ENCODE measurements around the gene QRICH1. TPM values are rescaled to one million over a fixed set of nuclear protein-coding genes. Genes with fewer than 3 reads are reported as not detected.
A peak's percentile ranks its signal among the peaks of the same experiment; 100 is the strongest.

Gene QRICH1
- total RNA-seq, 2 experiments from 2014 or later: 111 to 132 TPM

DNA sequence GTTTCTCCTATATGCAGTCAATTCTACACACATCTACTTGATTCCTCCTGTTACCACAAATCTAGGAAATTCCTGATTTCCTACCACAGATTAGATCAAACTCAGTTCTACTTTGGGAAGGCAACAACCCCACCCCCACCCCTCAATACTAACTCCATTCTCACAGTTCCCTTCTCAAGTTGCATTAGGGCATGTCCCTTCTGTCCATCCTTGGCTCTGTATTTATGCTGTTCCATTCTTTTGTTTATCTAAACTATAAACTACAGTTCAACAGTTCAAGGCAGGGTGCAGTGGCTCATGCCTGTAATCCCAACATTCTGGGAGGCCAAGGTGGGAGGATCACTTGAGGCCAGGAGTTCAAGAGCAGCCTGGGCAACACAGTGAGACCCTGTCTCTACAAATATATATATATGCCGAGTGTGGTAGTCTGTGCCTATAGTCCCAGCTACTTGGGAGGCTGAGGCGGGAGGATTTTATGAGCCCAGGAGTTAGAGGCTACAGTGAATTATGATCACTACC is 39.5 kb downstream of the QRICH1 start:
- Histone ChIP-seq H3K27ac (ENCODE audit: low read depth, low read length, poor library complexity, severe bottlenecking) (no peak overlapping the region), H3K4me3 (ENCODE audit: low read depth, low read length, poor library complexity, severe bottlenecking) (no peak overlapping the region), H3K9me3 (ENCODE audit: low read length) (no peaks in the 10 kb centered on the region), H3K4me1 (ENCODE audit: insufficient read depth, low read length, poor library complexity, severe bottlenecking) (no peaks in the 10 kb centered on the region), H3K9me2 (ENCODE audit: insufficient read depth, low read length) (no peaks in the 10 kb centered on the region), H2AFZ (ENCODE audit: low read length) (no peak overlapping the region), H3K36me3 (ENCODE audit: insufficient read depth, low read length) (peaks cover 78% of the 10 kb centered on the region), H4K20me1 (ENCODE audit: insufficient read depth, low read length) (no peaks in the 10 kb centered on the region), H3K79me2 (ENCODE audit: insufficient read depth, low read depth, low read length) (no peaks in the 10 kb centered on the region), H3K4me2 (ENCODE audit: low read length) (no peak overlapping the region)
- POLR2A ChIA-PET: interaction anchor here (0.5 kb wide), 1 partner anchor 10 kb away, joined by 4 read pairs; no protein-coding TSS in a partner anchor
- CTCF ChIA-PET (ENCODE audit: unreplicated experiment): no interaction called here
- DNase-seq (ENCODE audit: low spot score): no peak
- TF ChIP-seq, protein P1, sequence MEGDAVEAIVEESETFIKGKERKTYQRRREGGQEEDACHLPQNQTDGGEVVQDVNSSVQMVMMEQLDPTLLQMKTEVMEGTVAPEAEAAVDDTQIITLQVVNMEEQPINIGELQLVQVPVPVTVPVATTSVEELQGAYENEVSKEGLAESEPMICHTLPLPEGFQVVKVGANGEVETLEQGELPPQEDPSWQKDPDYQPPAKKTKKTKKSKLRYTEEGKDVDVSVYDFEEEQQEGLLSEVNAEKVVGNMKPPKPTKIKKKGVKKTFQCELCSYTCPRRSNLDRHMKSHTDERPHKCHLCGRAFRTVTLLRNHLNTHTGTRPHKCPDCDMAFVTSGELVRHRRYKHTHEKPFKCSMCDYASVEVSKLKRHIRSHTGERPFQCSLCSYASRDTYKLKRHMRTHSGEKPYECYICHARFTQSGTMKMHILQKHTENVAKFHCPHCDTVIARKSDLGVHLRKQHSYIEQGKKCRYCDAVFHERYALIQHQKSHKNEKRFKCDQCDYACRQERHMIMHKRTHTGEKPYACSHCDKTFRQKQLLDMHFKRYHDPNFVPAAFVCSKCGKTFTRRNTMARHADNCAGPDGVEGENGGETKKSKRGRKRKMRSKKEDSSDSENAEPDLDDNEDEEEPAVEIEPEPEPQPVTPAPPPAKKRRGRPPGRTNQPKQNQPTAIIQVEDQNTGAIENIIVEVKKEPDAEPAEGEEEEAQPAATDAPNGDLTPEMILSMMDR (conservative IDR thresholded peaks at IDR 0.05; ENCODE audit: low read length): no peak
- no peak for TF ChIP-seq EZH2phosphoT487 (IDR thresholded peaks at IDR 0.05; ENCODE audit: borderline replicate concordance, low read depth, low read length)
- no TSS peak for BruUV-seq (replicated peaks)
- intact Hi-C loops (cut with micrococcal nuclease; ENCODE audit: unreplicated experiment): no loop called here

DNA sequence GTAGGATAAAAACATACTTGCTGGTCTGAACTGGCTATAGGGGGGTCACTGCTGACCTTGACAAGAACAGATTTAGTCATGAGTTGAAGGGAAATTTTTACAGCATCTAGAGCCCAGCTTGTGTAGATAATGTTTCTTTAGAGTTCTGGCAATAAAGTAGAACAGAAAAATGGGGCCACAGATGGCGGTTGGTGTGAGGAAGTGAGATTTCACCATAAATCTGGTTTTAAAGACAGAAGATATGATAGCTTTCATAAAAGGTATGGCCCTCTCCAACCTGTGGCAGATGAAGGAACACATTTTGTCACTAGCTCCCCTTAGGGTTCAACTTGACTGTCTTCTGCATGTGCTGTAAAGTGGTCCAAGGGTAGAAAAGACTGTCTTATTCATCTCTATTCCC is 40.3 kb downstream of the QRICH1 start:
- BruUV-seq (replicated peaks): TSS peak; percentile 57
- Histone ChIP-seq H3K4me1 (ENCODE audit: insufficient read depth, low read length, poor library complexity, severe bottlenecking) (no peaks in the 10 kb centered on the region), H3K27ac (ENCODE audit: low read depth, low read length, poor library complexity, severe bottlenecking) (peak overlapping the region; percentile 4), H3K9me3 (ENCODE audit: low read length) (no peaks in the 10 kb centered on the region), H2AFZ (ENCODE audit: low read length) (no peak overlapping the region), H4K20me1 (ENCODE audit: insufficient read depth, low read length) (no peaks in the 10 kb centered on the region), H3K36me3 (ENCODE audit: insufficient read depth, low read length) (peaks cover 84% of the 10 kb centered on the region), H3K4me2 (ENCODE audit: low read length) (no peak overlapping the region), H3K79me2 (ENCODE audit: insufficient read depth, low read depth, low read length) (no peaks in the 10 kb centered on the region), H3K9me2 (ENCODE audit: insufficient read depth, low read length) (no peaks in the 10 kb centered on the region), H3K4me3 (ENCODE audit: low read depth, low read length, poor library complexity, severe bottlenecking) (no peak overlapping the region)
- intact Hi-C loops (cut with micrococcal nuclease; ENCODE audit: unreplicated experiment): no loop called here
- no peak for DNase-seq (ENCODE audit: low spot score)
- POLR2A ChIA-PET: interaction anchor here (0.6 to 0.9 kb wide), 2 partner anchors 12 to 169 kb away, joined by 3 to 4 read pairs; no protein-coding TSS in a partner anchor
- TF ChIP-seq EZH2phosphoT487 (IDR thresholded peaks at IDR 0.05; ENCODE audit: borderline replicate concordance, low read depth, low read length): no peak
- TF ChIP-seq, protein P1 (conservative IDR thresholded peaks at IDR 0.05; ENCODE audit: low read length): no peak
- CTCF ChIA-PET (ENCODE audit: unreplicated experiment): no interaction called here

DNA sequence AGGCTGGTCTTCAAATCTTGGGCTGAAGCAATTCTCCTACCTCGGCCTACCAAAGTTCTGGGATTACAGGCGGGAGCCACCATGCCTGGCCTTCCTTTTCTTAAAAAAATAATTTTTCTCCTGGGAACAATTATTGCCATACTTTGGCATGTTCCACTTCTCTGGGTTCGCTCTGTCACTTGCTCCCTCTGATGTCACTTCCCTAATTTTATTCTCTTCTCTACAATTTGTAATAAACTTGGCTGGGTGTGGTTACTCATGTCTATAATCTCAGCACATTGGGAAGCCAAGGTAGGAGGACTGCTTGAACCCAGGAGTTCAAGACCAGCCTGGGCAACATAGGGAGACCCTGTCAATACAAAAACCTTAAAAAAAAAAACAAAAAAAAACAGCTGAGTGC is 58.6 kb downstream of the QRICH1 start:
- CTCF ChIA-PET (ENCODE audit: unreplicated experiment): no interaction called here
- no peak overlapping the region for H3K4me2 ChIP-seq (ENCODE audit: low read length)

More for the DNA sequence above, 58.6 kb downstream of the QRICH1 start:
- intact Hi-C loops (cut with micrococcal nuclease; ENCODE audit: unreplicated experiment): no loop called here
- DNase-seq (ENCODE audit: low spot score): no peak
- no peaks in the 10 kb centered on the region for H3K9me3 ChIP-seq (ENCODE audit: low read length)
- TF ChIP-seq, protein P1 (conservative IDR thresholded peaks at IDR 0.05; ENCODE audit: low read length): no peak
- no peak for TF ChIP-seq EZH2phosphoT487 (IDR thresholded peaks at IDR 0.05; ENCODE audit: borderline replicate concordance, low read depth, low read length)
- POLR2A ChIA-PET: interaction anchor here (0.5 to 1.4 kb wide), 2 partner anchors 86 to 438 kb away, joined by 3 to 4 read pairs; partner anchors contain the start of gene USP19
- BruUV-seq (replicated peaks): no TSS peak
- H4K20me1 ChIP-seq (ENCODE audit: insufficient read depth, low read length): no peaks in the 10 kb centered on the region
- peaks cover 84% of the 10 kb centered on the region for H3K36me3 ChIP-seq (ENCODE audit: insufficient read depth, low read length)
- no peak overlapping the region for H3K4me3 ChIP-seq (ENCODE audit: low read depth, low read length, poor library complexity, severe bottlenecking)
- H3K79me2 ChIP-seq (ENCODE audit: insufficient read depth, low read depth, low read length): no peaks in the 10 kb centered on the region
- no peaks in the 10 kb centered on the region for H3K9me2 ChIP-seq (ENCODE audit: insufficient read depth, low read length)
- H2AFZ ChIP-seq (ENCODE audit: low read length): no peak overlapping the region
- H3K27ac ChIP-seq (ENCODE audit: low read depth, low read length, poor library complexity, severe bottlenecking): no peak overlapping the region
- H3K4me1 ChIP-seq (ENCODE audit: insufficient read depth, low read length, poor library complexity, severe bottlenecking): no peaks in the 10 kb centered on the region
